Upper lobe of left lung (tissue), 4 donors: ENCODE data around the gene TMEM43.

Experiments
- CTCF ChIP-seq, 6 experiments: fragments of 450-650 bp in 4 of 6; fragments of 200-600 bp in 2 of 6; sonication (generic) in 2 of 6; IDR thresholded peaks; one replicate each; pipeline ENCODE4 v1.5.1; 2016 to 2019; ENCODE audit warnings: antibody characterized with exemption in 6 of 6
- EP300 ChIP-seq, 4 donors: sonication (generic); formaldehyde crosslinking; IDR thresholded peaks; one replicate each; pipeline ENCODE4 v1.5.1; 2017; ENCODE audit warnings: antibody characterized with exemption in 4 of 4, control low read depth in 2 of 4
- POLR2A ChIP-seq, 4 donors: fragments of 450-650 bp; IDR thresholded peaks; one replicate each; pipeline ENCODE4 v1.5.1; 2016 to 2017; ENCODE audit warnings: antibody characterized with exemption in 4 of 4, mild to moderate bottlenecking in 2 of 4
- POLR2AphosphoS5 ChIP-seq, 2 donors: sonication (generic); formaldehyde crosslinking; IDR thresholded peaks; one replicate each; pipeline ENCODE4 v1.5.1; 2017; ENCODE audit warnings: antibody characterized with exemption in 2 of 2

DNA sequence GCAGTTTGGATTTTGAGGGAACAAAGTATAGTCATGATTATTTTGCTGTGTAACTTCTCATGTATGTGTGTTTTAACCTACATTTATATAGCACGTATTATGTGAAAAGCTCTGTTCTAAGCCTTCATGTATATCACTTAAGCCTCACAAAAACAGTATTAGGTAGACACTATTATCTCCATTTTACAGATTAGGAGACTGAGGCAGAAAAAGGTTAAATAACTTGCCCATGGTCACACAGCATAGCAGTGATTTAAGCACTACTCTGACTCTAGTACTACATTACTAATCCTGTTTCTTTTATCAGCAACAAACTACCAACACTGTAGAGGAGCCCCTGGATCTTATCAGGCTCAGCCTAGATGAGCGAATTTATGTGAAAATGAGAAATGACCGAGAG is 56.4 kb downstream of the TMEM43 start:
- TF ChIP-seq POLR2AphosphoS5 (IDR thresholded peaks at IDR 0.05) (no peak), CTCF (IDR thresholded peaks at IDR 0.05) (no peak), POLR2A (IDR thresholded peaks at IDR 0.05) (no peak), EP300 (IDR thresholded peaks at IDR 0.05) (no peak)
